CD14-positive monocyte (primary cell): ENCODE measurements around the gene TRAPPC3. TPM values are rescaled to one million over a fixed set of nuclear protein-coding genes. Genes with fewer than 3 reads are reported as not detected.
A peak's percentile ranks its signal among the peaks of the same experiment; 100 is the strongest.

Experiments
- DNase-seq, 3 donors: peaks; one replicate each; pipeline ENCODE4 v3.0.0-alpha.2; 2011 to 2022
- H2AFZ ChIP-seq: 2 replicates; pipeline ENCODE4 v1.6.0; 2012; ENCODE audit warnings: mild to moderate bottlenecking, low read depth, low read length, inconsistent platforms; ENCODE audit not compliant: insufficient read depth, poor library complexity, severe bottlenecking
- H3K27ac ChIP-seq, 2 donors: 1 replicate in 1 of 2; 2 replicates in 1 of 2; pipeline ENCODE4 v1.5.1; 2012 to 2013; ENCODE audit warnings: low read length in 2 of 2, control low read depth in 1 of 2, inconsistent platforms in 1 of 2, low read depth in 1 of 2, mild to moderate bottlenecking in 1 of 2
- H3K27me3 ChIP-seq, 2 donors: one replicate each; pipeline versions ENCODE4 v1.6.0 to v1.6.1; 2011 to 2013; ENCODE audit warnings: low read length in 2 of 2; ENCODE audit not compliant: control insufficient read depth in 2 of 2, insufficient read depth in 2 of 2
- H3K36me3 ChIP-seq, 2 donors: replicated peaks in 1 of 2; 1 replicate in 1 of 2; 2 replicates in 1 of 2; pipeline versions ENCODE4 v1.5.1 to v1.6.1; 2012 to 2013; ENCODE audit warnings: low read length in 2 of 2, control low read depth in 1 of 2, inconsistent platforms in 1 of 2, mild to moderate bottlenecking in 1 of 2; ENCODE audit not compliant: insufficient read depth in 2 of 2, control insufficient read depth in 1 of 2
- H3K4me1 ChIP-seq, 2 donors: 1 replicate in 1 of 2; 2 replicates in 1 of 2; pipeline versions ENCODE4 v1.5.1 to v1.6.1; 2012 to 2013; ENCODE audit warnings: low read length in 2 of 2, control low read depth in 1 of 2, inconsistent platforms in 1 of 2, mild to moderate bottlenecking in 1 of 2, moderate library complexity in 1 of 2; ENCODE audit not compliant: insufficient read depth in 2 of 2, control insufficient read depth in 1 of 2
- H3K4me2 ChIP-seq: replicated peaks from 2 replicates; pipeline ENCODE3; 2012; ENCODE audit warnings: low read length, moderate library complexity, mild to moderate bottlenecking; ENCODE audit not compliant: poor library complexity, severe bottlenecking; ENCODE audit errors: extremely low read depth
- H3K4me3 ChIP-seq, 3 experiments: fragments of 200-600 bp in 1 of 3; sonication (generic) in 1 of 3; replicated peaks in 1 of 3; 1 replicate in 2 of 3; 2 replicates in 1 of 3; pipeline ENCODE4 v1.5.1; 2011 to 2013; ENCODE audit warnings: low read length in 3 of 3, mild to moderate bottlenecking in 3 of 3, control low read depth in 2 of 3, low read depth in 2 of 3, inconsistent platforms in 1 of 3, moderate library complexity in 1 of 3
- H3K79me2 ChIP-seq: 2 replicates; pipeline ENCODE4 v1.6.0; 2012; ENCODE audit warnings: mild to moderate bottlenecking, control low read depth, inconsistent platforms, low read length, moderate library complexity; ENCODE audit not compliant: insufficient read depth
- H3K9ac ChIP-seq: 2 replicates; pipeline ENCODE4 v1.6.0; 2017; ENCODE audit warnings: low read length, mild to moderate bottlenecking; ENCODE audit not compliant: insufficient read depth, poor library complexity, severe bottlenecking
- H3K9me3 ChIP-seq, 2 donors: replicated peaks in 1 of 2; 1 replicate in 1 of 2; 2 replicates in 1 of 2; pipeline versions ENCODE4 v1.5.1 to v1.6.1; 2012 to 2013; ENCODE audit warnings: low read length in 2 of 2, control low read depth in 1 of 2; ENCODE audit not compliant: control insufficient read depth in 1 of 2, insufficient read depth in 1 of 2
- H4K20me1 ChIP-seq: 2 replicates; pipeline ENCODE4 v1.6.0; 2012; ENCODE audit warnings: mild to moderate bottlenecking, low read length, control low read depth, moderate library complexity; ENCODE audit not compliant: insufficient read depth
- H3K27ac Mint-ChIP-seq, 7 donors: one replicate each; pipeline ENCODE4 v1.8.0; 2020; ENCODE audit warnings: mild to moderate bottlenecking in 7 of 7, mixed read lengths in 7 of 7, moderate library complexity in 6 of 7, inconsistent platforms in 2 of 7
- H3K27me3 Mint-ChIP-seq, 3 donors: one replicate each; pipeline ENCODE4 v1.8.0; 2021 to 2022; ENCODE audit warnings: low read depth in 3 of 3, mild to moderate bottlenecking in 3 of 3, mixed read lengths in 3 of 3, moderate library complexity in 3 of 3, inconsistent platforms in 1 of 3
- H3K36me3 Mint-ChIP-seq, 2 donors: one replicate each; pipeline ENCODE4 v1.8.0; 2020; ENCODE audit warnings: mixed read lengths in 2 of 2, inconsistent platforms in 1 of 2, mild to moderate bottlenecking in 1 of 2
- H3K4me1 Mint-ChIP-seq: one replicate; pipeline ENCODE4 v1.8.0; 2020; ENCODE audit warnings: mild to moderate bottlenecking, mixed read lengths
- H3K4me3 Mint-ChIP-seq, 2 donors: one replicate each; pipeline ENCODE4 v1.8.0; 2020; ENCODE audit warnings: mild to moderate bottlenecking in 2 of 2, mixed read lengths in 2 of 2, moderate library complexity in 1 of 2
- H3K9me3 Mint-ChIP-seq, 7 donors: one replicate each; pipeline ENCODE4 v1.8.0; 2020 to 2022; ENCODE audit warnings: mixed read lengths in 7 of 7, mild to moderate bottlenecking in 6 of 7, moderate library complexity in 6 of 7, inconsistent platforms in 2 of 7
- WGBS: methylation state at CpG from one replicate; pipeline ENCODE4 v1.1.5; 2013; ENCODE audit warnings: missing lambda C conversion rate; ENCODE audit not compliant: insufficient coverage; 5-methylcytosine and 5-hydroxymethylcytosine counted together
- intact Hi-C, 2 donors: fragments of 100-400 bp; cut with micrococcal nuclease; formaldehyde crosslinking; loops; one replicate each; pipeline versions ENCODE4 v1.15.0 to v1.15.1; 2023
- polyA plus RNA-seq, 3 donors: library from polyadenylated mRNA; depleted of rRNA in 1 of 3; unstranded in 2 of 3; stranded (reverse) in 1 of 3; fragments of 300-500 nt in 2 of 3; fragments of >200 nt in 1 of 3; fragmentation: Illumina TruSeq in 2 of 3; gene quantifications; 1 replicate in 2 of 3; 2 replicates in 1 of 3; pipeline ENCODE4 v1.2.3, GENCODE V29; 2012 to 2021
- TF ChIP-seq, protein P1 (sequence below): fragments of 200-600 bp; IDR thresholded peaks from one replicate; pipeline ENCODE4 v1.8.0; 2022; ENCODE audit warnings: antibody characterized with exemption, mild to moderate bottlenecking

Gene TRAPPC3
- polyA plus RNA-seq, 3 donors, result 61.1 to 136 (median 125) TPM

- H3K27ac ChIP-seq, result no peak overlapping the region
- TF ChIP-seq, protein P1, sequence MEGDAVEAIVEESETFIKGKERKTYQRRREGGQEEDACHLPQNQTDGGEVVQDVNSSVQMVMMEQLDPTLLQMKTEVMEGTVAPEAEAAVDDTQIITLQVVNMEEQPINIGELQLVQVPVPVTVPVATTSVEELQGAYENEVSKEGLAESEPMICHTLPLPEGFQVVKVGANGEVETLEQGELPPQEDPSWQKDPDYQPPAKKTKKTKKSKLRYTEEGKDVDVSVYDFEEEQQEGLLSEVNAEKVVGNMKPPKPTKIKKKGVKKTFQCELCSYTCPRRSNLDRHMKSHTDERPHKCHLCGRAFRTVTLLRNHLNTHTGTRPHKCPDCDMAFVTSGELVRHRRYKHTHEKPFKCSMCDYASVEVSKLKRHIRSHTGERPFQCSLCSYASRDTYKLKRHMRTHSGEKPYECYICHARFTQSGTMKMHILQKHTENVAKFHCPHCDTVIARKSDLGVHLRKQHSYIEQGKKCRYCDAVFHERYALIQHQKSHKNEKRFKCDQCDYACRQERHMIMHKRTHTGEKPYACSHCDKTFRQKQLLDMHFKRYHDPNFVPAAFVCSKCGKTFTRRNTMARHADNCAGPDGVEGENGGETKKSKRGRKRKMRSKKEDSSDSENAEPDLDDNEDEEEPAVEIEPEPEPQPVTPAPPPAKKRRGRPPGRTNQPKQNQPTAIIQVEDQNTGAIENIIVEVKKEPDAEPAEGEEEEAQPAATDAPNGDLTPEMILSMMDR, result no peak
- no peak overlapping the region for H3K9ac ChIP-seq
- Mint-ChIP-seq H3K4me3 (no peak overlapping the region), H3K4me1 (peaks cover 22% of the 10 kb centered on the region), H3K36me3 (peaks cover 9 to 11% of the 10 kb centered on the region in 2 donors), H3K9me3 (no peaks in the 10 kb centered on the region), H3K27me3 (no peaks in the 10 kb centered on the region), H3K27ac (no peak overlapping the region)
- DNase-seq, result no peak
- intact Hi-C loops, result no loop called here
- no peak overlapping the region for H3K4me2 ChIP-seq
- no peak overlapping the region for H2AFZ ChIP-seq
- peaks cover 11 to 15% of the 10 kb centered on the region in 2 donors for H3K36me3 ChIP-seq
- no peaks in the 10 kb centered on the region for H3K27me3 ChIP-seq
- H3K9me3 ChIP-seq, result no peaks in the 10 kb centered on the region
- WGBS, result no CpG with 5 or more reads among the region's 3 CpGs
- H4K20me1 ChIP-seq, result no peaks in the 10 kb centered on the region
- no peak overlapping the region for H3K4me3 ChIP-seq
- H3K4me1 ChIP-seq, result peaks cover 13 to 20% of the 10 kb centered on the region in 2 donors
- no peaks in the 10 kb centered on the region for H3K79me2 ChIP-seq
Measured at GRCh38 chr1:36132029-36132428, 17.3 kb downstream of the TRAPPC3 start.

- no CpG with 5 or more reads among the region's 3 CpGs for WGBS
- no peak overlapping the region for H3K27ac Mint-ChIP-seq
Measured at GRCh38 chr1:36128905-36129206, 20.4 kb downstream of the TRAPPC3 start.

More at GRCh38 chr1:36128905-36129206, 20.4 kb downstream of the TRAPPC3 start:
- H3K4me1 ChIP-seq, result peaks cover 25 to 35% of the 10 kb centered on the region in 2 donors
- no peaks in the 10 kb centered on the region for H3K27me3 ChIP-seq
- H3K4me1 Mint-ChIP-seq, result peaks cover 29% of the 10 kb centered on the region
- no peak overlapping the region for H3K4me3 ChIP-seq
- H3K9ac ChIP-seq, result peak overlapping the region; percentile 4
- no peaks in the 10 kb centered on the region for H3K36me3 ChIP-seq
- intact Hi-C loops, result no loop called here
- no peaks in the 10 kb centered on the region for H4K20me1 ChIP-seq
- H3K27ac ChIP-seq, result no peak overlapping the region
- no peak overlapping the region for H3K4me2 ChIP-seq
- peaks cover 3 to 15% (median 8%) of the 10 kb centered on the region in 3 donors for H3K27me3 Mint-ChIP-seq
- DNase-seq, result no peak
- no peak overlapping the region for H2AFZ ChIP-seq
- no peaks in the 10 kb centered on the region for H3K79me2 ChIP-seq
- H3K9me3 Mint-ChIP-seq, result no peaks in the 10 kb centered on the region
- peaks cover 2 to 3% of the 10 kb centered on the region in 2 donors for H3K36me3 Mint-ChIP-seq
- TF ChIP-seq, protein P1, result no peak
- no peak overlapping the region for H3K4me3 Mint-ChIP-seq
- no peaks in the 10 kb centered on the region for H3K9me3 ChIP-seq
